ENCODE results near the gene CENPT. TPM values are rescaled to one million over a fixed set of nuclear protein-coding genes. Genes with fewer than 3 reads are reported as not detected.

The CENPT gene
- total and polyA plus RNA-seq, 10 of the 15 experiments (the other 5 are each of a cell fraction or from before 2014, with no cell fraction given): 1.1 to 45.7 (median 24.5) TPM

DNA sequence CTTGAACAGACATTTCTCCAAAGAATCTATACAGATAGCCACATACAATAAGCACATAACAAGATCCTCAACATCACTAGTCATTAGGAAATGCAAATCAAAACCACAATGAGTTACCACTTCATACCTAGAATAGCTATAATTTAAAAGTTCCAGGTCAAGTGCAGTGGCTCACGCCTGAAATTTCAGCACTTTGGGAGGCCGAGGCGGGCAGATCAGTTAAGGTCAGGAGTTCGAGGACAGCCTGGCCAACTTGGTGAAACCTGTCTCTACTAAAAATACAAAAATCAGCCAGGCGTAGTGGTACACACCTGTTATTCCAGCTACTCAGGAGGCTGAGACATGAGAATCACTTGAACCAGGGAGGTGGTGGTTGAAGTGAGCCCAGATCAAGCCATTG is 61.0 kb downstream of the CENPT start:
- CTCF ChIA-PET: interaction anchor here (0.6 to 1.4 kb wide), 6 partner anchors 10 to 430 kb away, joined by 3 to 4 read pairs (median 3); no protein-coding TSS in a partner anchor
- peak; percentile 54 for DNase-seq (ENCODE audit: low read depth, low spot score)
- Histone ChIP-seq H3K36me3 (ENCODE audit: control insufficient read depth in 2 of 2, insufficient read depth in 2 of 2, low read length in 1 of 2) (no peaks in the 10 kb centered on the region; a peak in 2 of 4 replicates), H3K9ac (ENCODE audit: control insufficient read depth, insufficient read depth, low read length) (no peak overlapping the region), H2AFZ (ENCODE audit: control insufficient read depth, low read depth, low read length) (no peak overlapping the region), H3K4me1 (ENCODE audit: control insufficient read depth, insufficient read depth, low read length) (peaks cover 21% of the 10 kb centered on the region), H3K27ac (ENCODE audit: control insufficient read depth, insufficient read depth) (peak overlapping the region; percentile 52), H3K4me3 (no peak overlapping the region; the same call in 1 of the 2 replicates), H3K9me3 (replicated peaks; ENCODE audit: control insufficient read depth, insufficient read depth, low read length) (no peaks in the 10 kb centered on the region), H4K20me1 (ENCODE audit: control insufficient read depth, insufficient read depth) (no peaks in the 10 kb centered on the region), H3K79me2 (ENCODE audit: control insufficient read depth, insufficient read depth, low read length) (peaks cover 26% of the 10 kb centered on the region), H3K27me3 (replicated peaks in 1 of 2; ENCODE audit: control insufficient read depth in 2 of 2, insufficient read depth in 2 of 2, low read length in 1 of 2) (no peaks in the 10 kb centered on the region), H3K4me2 (ENCODE audit: control insufficient read depth, insufficient read depth) (peak overlapping the region; percentile 72)
- RAD21 ChIA-PET (ENCODE audit: unreplicated experiment): interaction anchor here (1.0 to 2.2 kb wide), 4 partner anchors 15 to 67 kb away, joined by 3 to 7 read pairs (median 4); partner anchors contain the start of genes GFOD2, RANBP10 and TSNAXIP1
- intact Hi-C loops (cut with micrococcal nuclease; ENCODE audit: unreplicated experiment): no loop called here
- SMC1A ChIA-PET (ENCODE audit: uncharacterized antibody, unreplicated experiment): interaction anchor here (0.9 to 2.2 kb wide), 3 partner anchors 14 to 68 kb away, joined by 3 to 8 read pairs (median 8); partner anchors contain the start of genes GFOD2, RANBP10 and TSNAXIP1
- peak; percentile 81 for ATAC-seq
- POLR2A ChIA-PET: interaction anchor here (0.5 to 3.1 kb wide), 9 partner anchors 9 to 351 kb away, joined by 3 to 17 read pairs (median 5); partner anchors contain the start of genes CTCF, GFOD2, RANBP10 and TSNAXIP1
- FAIRE-seq: peak; percentile 54
- BruUV-seq (replicated peaks): no TSS peak
- in situ Hi-C loops (cut with MboI): no loop called here
- WGBS (ENCODE audit: insufficient coverage, insufficient replicate concordance, low lambda C conversion rate, missing lambda C conversion rate): 2% methylated on average over 5 of the region's 5 CpGs
- no peak for TF ChIP-seq ASH2L (IDR thresholded peaks at IDR 0.05; ENCODE audit: borderline replicate concordance, low read depth)
- TF ChIP-seq BMI1 (IDR thresholded peaks at IDR 0.05; ENCODE audit: borderline replicate concordance): no peak
- no peak for TF ChIP-seq TBL1XR1 (IDR thresholded peaks at IDR 0.05; ENCODE audit: low read depth, low read length)
- peak; percentile 50 to 72; a peak in 2 of 4 replicates for TF ChIP-seq BHLHE40 (IDR thresholded peaks at IDR 0.05; ENCODE audit: borderline replicate concordance in 1 of 2, low read depth in 2 of 2, low read length in 1 of 2)
- TF ChIP-seq POU2F2 (IDR thresholded peaks at IDR 0.05; ENCODE audit: borderline replicate concordance, low read depth, low read length): peak; percentile 80; the same call in 2 of the 3 replicates
- TF ChIP-seq, protein P1, sequence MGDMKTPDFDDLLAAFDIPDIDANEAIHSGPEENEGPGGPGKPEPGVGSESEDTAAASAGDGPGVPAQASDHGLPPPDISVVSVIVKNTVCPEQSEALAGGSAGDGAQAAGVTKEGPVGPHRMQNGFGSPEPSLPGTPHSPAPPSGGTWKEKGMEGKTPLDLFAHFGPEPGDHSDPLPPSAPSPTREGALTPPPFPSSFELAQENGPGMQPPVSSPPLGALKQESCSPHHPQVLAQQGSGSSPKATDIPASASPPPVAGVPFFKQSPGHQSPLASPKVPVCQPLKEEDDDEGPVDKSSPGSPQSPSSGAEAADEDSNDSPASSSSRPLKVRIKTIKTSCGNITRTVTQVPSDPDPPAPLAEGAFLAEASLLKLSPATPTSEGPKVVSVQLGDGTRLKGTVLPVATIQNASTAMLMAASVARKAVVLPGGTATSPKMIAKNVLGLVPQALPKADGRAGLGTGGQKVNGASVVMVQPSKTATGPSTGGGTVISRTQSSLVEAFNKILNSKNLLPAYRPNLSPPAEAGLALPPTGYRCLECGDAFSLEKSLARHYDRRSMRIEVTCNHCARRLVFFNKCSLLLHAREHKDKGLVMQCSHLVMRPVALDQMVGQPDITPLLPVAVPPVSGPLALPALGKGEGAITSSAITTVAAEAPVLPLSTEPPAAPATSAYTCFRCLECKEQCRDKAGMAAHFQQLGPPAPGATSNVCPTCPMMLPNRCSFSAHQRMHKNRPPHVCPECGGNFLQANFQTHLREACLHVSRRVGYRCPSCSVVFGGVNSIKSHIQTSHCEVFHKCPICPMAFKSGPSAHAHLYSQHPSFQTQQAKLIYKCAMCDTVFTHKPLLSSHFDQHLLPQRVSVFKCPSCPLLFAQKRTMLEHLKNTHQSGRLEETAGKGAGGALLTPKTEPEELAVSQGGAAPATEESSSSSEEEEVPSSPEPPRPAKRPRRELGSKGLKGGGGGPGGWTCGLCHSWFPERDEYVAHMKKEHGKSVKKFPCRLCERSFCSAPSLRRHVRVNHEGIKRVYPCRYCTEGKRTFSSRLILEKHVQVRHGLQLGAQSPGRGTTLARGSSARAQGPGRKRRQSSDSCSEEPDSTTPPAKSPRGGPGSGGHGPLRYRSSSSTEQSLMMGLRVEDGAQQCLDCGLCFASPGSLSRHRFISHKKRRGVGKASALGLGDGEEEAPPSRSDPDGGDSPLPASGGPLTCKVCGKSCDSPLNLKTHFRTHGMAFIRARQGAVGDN (IDR thresholded peaks at IDR 0.05): no peak
- TF ChIP-seq, protein P2, sequence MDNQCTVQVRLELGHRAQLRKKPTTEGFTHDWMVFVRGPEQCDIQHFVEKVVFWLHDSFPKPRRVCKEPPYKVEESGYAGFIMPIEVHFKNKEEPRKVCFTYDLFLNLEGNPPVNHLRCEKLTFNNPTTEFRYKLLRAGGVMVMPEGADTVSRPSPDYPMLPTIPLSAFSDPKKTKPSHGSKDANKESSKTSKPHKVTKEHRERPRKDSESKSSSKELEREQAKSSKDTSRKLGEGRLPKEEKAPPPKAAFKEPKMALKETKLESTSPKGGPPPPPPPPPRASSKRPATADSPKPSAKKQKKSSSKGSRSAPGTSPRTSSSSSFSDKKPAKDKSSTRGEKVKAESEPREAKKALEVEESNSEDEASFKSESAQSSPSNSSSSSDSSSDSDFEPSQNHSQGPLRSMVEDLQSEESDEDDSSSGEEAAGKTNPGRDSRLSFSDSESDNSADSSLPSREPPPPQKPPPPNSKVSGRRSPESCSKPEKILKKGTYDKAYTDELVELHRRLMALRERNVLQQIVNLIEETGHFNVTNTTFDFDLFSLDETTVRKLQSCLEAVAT (IDR thresholded peaks at IDR 0.05): 0 out of 2 replicates have a peak, but pooled peaks have one; percentile 57
- peak; percentile 48 to 60; a peak in 3 of 4 replicates for TF ChIP-seq IKZF2 (IDR thresholded peaks at IDR 0.05)
- peak; percentile 58 for TF ChIP-seq ATF7 (IDR thresholded peaks at IDR 0.05; ENCODE audit: low read depth)
- peak; percentile 47; the same call in 1 of the 2 replicates for TF ChIP-seq ZNF24 (IDR thresholded peaks at IDR 0.05)
- peak; percentile 83 for TF ChIP-seq NR2F1 (conservative IDR thresholded peaks at IDR 0.05)
- TF ChIP-seq, protein P3, sequence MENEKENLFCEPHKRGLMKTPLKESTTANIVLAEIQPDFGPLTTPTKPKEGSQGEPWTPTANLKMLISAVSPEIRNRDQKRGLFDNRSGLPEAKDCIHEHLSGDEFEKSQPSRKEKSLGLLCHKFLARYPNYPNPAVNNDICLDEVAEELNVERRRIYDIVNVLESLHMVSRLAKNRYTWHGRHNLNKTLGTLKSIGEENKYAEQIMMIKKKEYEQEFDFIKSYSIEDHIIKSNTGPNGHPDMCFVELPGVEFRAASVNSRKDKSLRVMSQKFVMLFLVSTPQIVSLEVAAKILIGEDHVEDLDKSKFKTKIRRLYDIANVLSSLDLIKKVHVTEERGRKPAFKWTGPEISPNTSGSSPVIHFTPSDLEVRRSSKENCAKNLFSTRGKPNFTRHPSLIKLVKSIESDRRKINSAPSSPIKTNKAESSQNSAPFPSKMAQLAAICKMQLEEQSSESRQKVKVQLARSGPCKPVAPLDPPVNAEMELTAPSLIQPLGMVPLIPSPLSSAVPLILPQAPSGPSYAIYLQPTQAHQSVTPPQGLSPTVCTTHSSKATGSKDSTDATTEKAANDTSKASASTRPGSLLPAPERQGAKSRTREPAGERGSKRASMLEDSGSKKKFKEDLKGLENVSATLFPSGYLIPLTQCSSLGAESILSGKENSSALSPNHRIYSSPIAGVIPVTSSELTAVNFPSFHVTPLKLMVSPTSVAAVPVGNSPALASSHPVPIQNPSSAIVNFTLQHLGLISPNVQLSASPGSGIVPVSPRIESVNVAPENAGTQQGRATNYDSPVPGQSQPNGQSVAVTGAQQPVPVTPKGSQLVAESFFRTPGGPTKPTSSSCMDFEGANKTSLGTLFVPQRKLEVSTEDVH (IDR thresholded peaks at IDR 0.05; ENCODE audit: low read depth, partially characterized antibody): no peak
- no peak for TF ChIP-seq MYC (IDR thresholded peaks at IDR 0.05; ENCODE audit: insufficient read depth, insufficient read length, insufficient replicate concordance, low read length, severe bottlenecking)
- 0 out of 2 replicates have a peak, but pooled peaks have one; percentile 20 for TF ChIP-seq MEF2A (IDR thresholded peaks at IDR 0.05; ENCODE audit: insufficient read depth, low read depth, low read length)
- 0 out of 2 replicates have a peak, but pooled peaks have one; percentile 47 for TF ChIP-seq NBN (IDR thresholded peaks at IDR 0.05)

Measured in GM12878 (cell line).